ENCODE measurements around the gene COMMD1.

The COMMD1 gene

GRCh38 chr2:62114564-62114963 lies 209.1 kb downstream of the COMMD1 start:
- Histone ChIP-seq H3F3A (ENCODE audit: insufficient read depth, low read length) (no peaks in the 10 kb centered on the region), H3K9me3 (replicated peaks; ENCODE audit: insufficient read depth, low read length) (no peaks in the 10 kb centered on the region), H3K4me2 (ENCODE audit: low read depth, low read length) (no peak overlapping the region), H3K27me3 (replicated peaks; ENCODE audit: insufficient read depth, low read length) (no peaks in the 10 kb centered on the region), H3K27ac (ENCODE audit: low read length) (no peak overlapping the region), H3K36me3 (replicated peaks; ENCODE audit: insufficient read depth, low read length) (no peaks in the 10 kb centered on the region), H3K4me3 (ENCODE audit: low read length) (no peak overlapping the region), H3K9me2 (replicated peaks; ENCODE audit: insufficient read depth, low read length) (no peaks in the 10 kb centered on the region), H4K20me1 (ENCODE audit: insufficient read depth, low read length) (no peaks in the 10 kb centered on the region), H3K9ac (ENCODE audit: low read length) (no peak overlapping the region), H3K4me1 (ENCODE audit: low read length) (peaks cover 10% of the 10 kb centered on the region), H2AFZ (ENCODE audit: low read length) (no peak overlapping the region), H3K79me2 (ENCODE audit: low read length) (no peaks in the 10 kb centered on the region)
- DNase-seq: no peak
- no peak for TF ChIP-seq EZH2phosphoT487 (IDR thresholded peaks at IDR 0.05; ENCODE audit: low read length)
- TF ChIP-seq EZH2 (optimal IDR thresholded peaks at IDR 0.05; ENCODE audit: low read depth, low read length): no peak
- no peak for TF ChIP-seq CTCF (IDR thresholded peaks at IDR 0.05; ENCODE audit: low read length)

GRCh38 chr2:62116983-62117382 lies 211.5 kb downstream of the COMMD1 start:
- H3K36me3 ChIP-seq (replicated peaks; ENCODE audit: insufficient read depth, low read length): no peaks in the 10 kb centered on the region
- no peak overlapping the region for H3K27ac ChIP-seq (ENCODE audit: low read length)
- H3K4me3 ChIP-seq (ENCODE audit: low read length): no peak overlapping the region
- DNase-seq: no peak
- H3K79me2 ChIP-seq (ENCODE audit: low read length): no peaks in the 10 kb centered on the region
- H3K4me1 ChIP-seq (ENCODE audit: low read length): peaks cover 12% of the 10 kb centered on the region
- no peaks in the 10 kb centered on the region for H3K9me3 ChIP-seq (replicated peaks; ENCODE audit: insufficient read depth, low read length)
- H2AFZ ChIP-seq (ENCODE audit: low read length): no peak overlapping the region
- H3F3A ChIP-seq (ENCODE audit: insufficient read depth, low read length): no peaks in the 10 kb centered on the region
- no peak overlapping the region for H3K9ac ChIP-seq (ENCODE audit: low read length)
- no peak overlapping the region for H3K4me2 ChIP-seq (ENCODE audit: low read depth, low read length)
- H3K27me3 ChIP-seq (replicated peaks; ENCODE audit: insufficient read depth, low read length): no peaks in the 10 kb centered on the region
- no peak for TF ChIP-seq EZH2 (optimal IDR thresholded peaks at IDR 0.05; ENCODE audit: low read depth, low read length)
- TF ChIP-seq CTCF (IDR thresholded peaks at IDR 0.05; ENCODE audit: low read length): no peak
- TF ChIP-seq EZH2phosphoT487 (IDR thresholded peaks at IDR 0.05; ENCODE audit: low read length): no peak
- no peaks in the 10 kb centered on the region for H3K9me2 ChIP-seq (replicated peaks; ENCODE audit: insufficient read depth, low read length)
- H4K20me1 ChIP-seq (ENCODE audit: insufficient read depth, low read length): no peaks in the 10 kb centered on the region

- Histone ChIP-seq H3F3A (ENCODE audit: insufficient read depth, low read length) (no peaks in the 10 kb centered on the region), H3K9me2 (replicated peaks; ENCODE audit: insufficient read depth, low read length) (no peaks in the 10 kb centered on the region), H3K27me3 (replicated peaks; ENCODE audit: insufficient read depth, low read length) (no peaks in the 10 kb centered on the region), H3K79me2 (ENCODE audit: low read length) (no peaks in the 10 kb centered on the region), H3K9me3 (replicated peaks; ENCODE audit: insufficient read depth, low read length) (no peaks in the 10 kb centered on the region), H3K9ac (ENCODE audit: low read length) (no peak overlapping the region), H4K20me1 (ENCODE audit: insufficient read depth, low read length) (no peaks in the 10 kb centered on the region), H3K4me3 (ENCODE audit: low read length) (no peak overlapping the region), H2AFZ (ENCODE audit: low read length) (no peak overlapping the region), H3K27ac (ENCODE audit: low read length) (no peak overlapping the region), H3K4me1 (ENCODE audit: low read length) (peaks cover 12% of the 10 kb centered on the region), H3K4me2 (ENCODE audit: low read depth, low read length) (no peak overlapping the region), H3K36me3 (replicated peaks; ENCODE audit: insufficient read depth, low read length) (no peaks in the 10 kb centered on the region)
- DNase-seq: no peak
- TF ChIP-seq CTCF (IDR thresholded peaks at IDR 0.05; ENCODE audit: low read length) (no peak), EZH2 (optimal IDR thresholded peaks at IDR 0.05; ENCODE audit: low read depth, low read length) (no peak), EZH2phosphoT487 (IDR thresholded peaks at IDR 0.05; ENCODE audit: low read length) (no peak)
Observed at GRCh38 chr2:62118160-62118559, 212.7 kb downstream of the COMMD1 start.
